ENCODE measurements around the gene ARHGEF1. TPM values are rescaled to one million over a fixed set of nuclear protein-coding genes. Genes with fewer than 3 reads are reported as not detected.
"Not testable (repeated sequence)": the region's sequence is repeated elsewhere in the genome, so short reads cannot be mapped to it uniquely, and the experiment has no call there.

The ARHGEF1 gene
- total and polyA plus RNA-seq, 2 donors (not counting 1 experiment from before 2014, with no cell fraction given), result 646 to 886 TPM

DNA sequence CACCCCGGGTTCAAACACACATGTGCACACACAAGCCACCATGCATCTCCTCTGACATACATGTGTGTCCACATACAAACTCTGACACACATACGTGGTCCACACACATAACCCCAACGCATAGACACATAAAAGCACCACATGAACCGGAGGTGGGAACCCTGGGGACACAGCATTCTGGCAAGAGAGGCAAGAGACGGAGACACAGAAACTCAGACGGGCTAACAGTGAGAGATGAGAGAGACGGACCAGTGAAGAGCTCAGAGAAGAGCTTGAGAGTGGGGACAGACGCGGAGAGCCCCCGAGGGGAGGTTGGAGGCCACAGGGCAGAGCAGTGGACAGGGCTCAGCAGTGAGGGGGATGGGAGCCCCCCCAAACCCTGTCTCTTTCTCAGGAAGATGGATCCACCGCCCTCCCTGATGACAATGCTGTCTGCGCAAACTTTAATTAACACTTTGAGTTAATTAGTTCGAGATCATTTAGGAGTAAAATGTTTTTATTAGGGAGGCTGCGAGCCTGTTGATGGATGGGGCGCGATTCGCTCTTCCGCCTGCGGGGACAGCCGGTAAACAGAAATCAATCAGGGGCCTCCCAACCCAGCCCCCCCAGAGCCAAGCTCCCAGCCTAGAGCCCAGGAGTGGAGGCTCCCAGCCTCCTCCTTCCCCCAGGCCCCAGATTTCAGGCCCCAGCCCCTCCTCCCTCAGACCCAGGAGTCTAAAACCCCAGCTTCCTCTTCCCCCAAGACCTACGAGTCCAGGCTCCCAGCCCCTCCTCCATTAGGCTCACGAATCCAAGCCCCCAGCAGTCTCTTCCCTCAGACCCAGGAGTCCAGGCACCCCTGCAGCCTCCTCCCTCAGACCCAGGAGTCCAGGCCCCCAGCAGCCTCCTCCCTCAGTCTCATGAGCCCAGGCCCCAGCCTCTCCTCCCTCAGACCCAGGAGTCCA lies 54.8 kb downstream of the ARHGEF1 start:
- H3K4me1 Mint-ChIP-seq, result peaks cover 54% of the 10 kb centered on the region

DNA sequence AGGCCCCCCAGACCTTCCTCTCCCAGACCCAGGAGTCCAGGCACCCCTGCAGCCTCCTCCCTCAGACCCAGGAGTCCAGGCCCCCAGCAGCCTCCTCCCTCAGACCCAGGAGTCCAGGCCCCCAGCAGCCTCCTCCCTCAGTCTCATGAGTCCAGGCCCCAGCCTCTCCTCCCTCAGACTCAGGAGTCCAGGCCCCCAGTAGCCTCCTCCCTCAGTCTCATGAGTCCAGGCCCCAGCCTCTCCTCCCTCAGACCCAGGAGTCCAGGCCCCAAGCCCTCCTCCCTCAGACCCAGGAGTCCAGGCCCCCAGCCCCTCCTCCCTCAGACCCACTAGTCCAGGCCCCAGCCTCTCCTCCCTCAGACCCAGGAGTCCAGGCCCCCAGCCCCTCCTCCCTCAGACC lies 56.2 kb downstream of the ARHGEF1 start:
- Mint-ChIP-seq H3K27ac (peak overlapping the region; percentile 32), H3K4me1 (peaks cover 56% of the 10 kb centered on the region)
- H3K27me3 Mint-ChIP-seq; DNase-seq; H3K36me3 ChIP-seq (replicated peaks in 1 of 2; ENCODE audit: control extremely low read depth in 1 of 2, control insufficient read depth in 1 of 2, extremely low read depth in 1 of 2, insufficient read depth in 2 of 2, low read length in 1 of 2); H3K27me3 ChIP-seq (replicated peaks in 1 of 4; ENCODE audit: control extremely low read depth in 1 of 4, control insufficient read depth in 3 of 4, insufficient read depth in 4 of 4, low read length in 3 of 4); ATAC-seq (ENCODE audit: low read depth); H3K9me3 Mint-ChIP-seq (ENCODE audit: insufficient read depth); intact Hi-C loops (cut with micrococcal nuclease); H3K9ac ChIP-seq (ENCODE audit: low read length); H3K4me3 ChIP-seq (ENCODE audit: control extremely low read depth in 1 of 5, extremely low read depth in 1 of 5, insufficient read depth in 1 of 5, low read depth in 2 of 5, low read length in 4 of 5); H3K4me3 Mint-ChIP-seq; H3K9me3 ChIP-seq (ENCODE audit: control extremely low read depth in 1 of 3, control insufficient read depth in 2 of 3, insufficient read depth in 1 of 3, low read length in 2 of 3); H4K20me1 ChIP-seq (ENCODE audit: control insufficient read depth, insufficient read depth, low read length, poor library complexity, severe bottlenecking); H2AFZ ChIP-seq (ENCODE audit: insufficient read depth, low read depth, low read length, poor library complexity, severe bottlenecking): not testable (repeated sequence)
- Histone ChIP-seq H3K79me2 (ENCODE audit: control insufficient read depth, insufficient read depth, low read length) (peaks cover 11% of the 10 kb centered on the region), H3K4me2 (replicated peaks; ENCODE audit: low read depth, low read length, poor library complexity, severe bottlenecking) (peak overlapping the region; percentile 100), H3K27ac (ENCODE audit: low read length in 2 of 2) (peak overlapping the region in 1 of 2 donors; percentile 91), H3K4me1 (ENCODE audit: control insufficient read depth in 2 of 2, insufficient read depth in 2 of 2, low read length in 2 of 2) (peaks cover 47 to 73% of the 10 kb centered on the region in 2 donors)
- POLR2A ChIA-PET, result interaction anchor here (0.6 to 2.3 kb wide), 2 partner anchors 58 to 66 kb away, joined by 8 read pairs; no protein-coding TSS in a partner anchor
- CTCF ChIA-PET, result interaction anchor here (1.3 kb wide), 1 partner anchor 79 kb away, joined by 9 read pairs; the partner anchor contains the start of gene RPS19

More for the DNA sequence above, 54.8 kb downstream of the ARHGEF1 start:
- Histone ChIP-seq H3K27ac (ENCODE audit: low read length in 2 of 2) (peak overlapping the region in 1 of 2 donors; percentile 13), H3K4me3 (ENCODE audit: control extremely low read depth in 1 of 5, extremely low read depth in 1 of 5, insufficient read depth in 1 of 5, low read depth in 2 of 5, low read length in 4 of 5) (no peak overlapping the region), H3K27me3 (replicated peaks in 1 of 4; ENCODE audit: control extremely low read depth in 1 of 4, control insufficient read depth in 3 of 4, insufficient read depth in 4 of 4, low read length in 3 of 4) (no peaks in the 10 kb centered on the region), H3K36me3 (replicated peaks in 1 of 2; ENCODE audit: control extremely low read depth in 1 of 2, control insufficient read depth in 1 of 2, extremely low read depth in 1 of 2, insufficient read depth in 2 of 2, low read length in 1 of 2) (no peaks in the 10 kb centered on the region), H3K4me2 (replicated peaks; ENCODE audit: low read depth, low read length, poor library complexity, severe bottlenecking) (no peak overlapping the region), H4K20me1 (ENCODE audit: control insufficient read depth, insufficient read depth, low read length, poor library complexity, severe bottlenecking) (no peaks in the 10 kb centered on the region), H2AFZ (ENCODE audit: insufficient read depth, low read depth, low read length, poor library complexity, severe bottlenecking) (no peak overlapping the region), H3K4me1 (ENCODE audit: control insufficient read depth in 2 of 2, insufficient read depth in 2 of 2, low read length in 2 of 2) (peaks cover 40 to 68% of the 10 kb centered on the region in 2 donors), H3K9me3 (ENCODE audit: control extremely low read depth in 1 of 3, control insufficient read depth in 2 of 3, insufficient read depth in 1 of 3, low read length in 2 of 3) (no peaks in the 10 kb centered on the region), H3K9ac (ENCODE audit: low read length) (no peak overlapping the region), H3K79me2 (ENCODE audit: control insufficient read depth, insufficient read depth, low read length) (peaks cover 11% of the 10 kb centered on the region)
- Mint-ChIP-seq H3K27me3 (no peaks in the 10 kb centered on the region), H3K4me3 (peak overlapping the region; percentile 23), H3K9me3 (ENCODE audit: insufficient read depth) (no peaks in the 10 kb centered on the region), H3K27ac (peak overlapping the region; percentile 83)
- POLR2A ChIA-PET, result interaction anchor here (0.6 to 1.9 kb wide), 6 partner anchors 8 to 78 kb away, joined by 3 to 14 read pairs (median 8); partner anchors contain the start of gene ARHGEF1
- DNase-seq (no peak), ATAC-seq (ENCODE audit: low read depth) (no peak)
- CTCF ChIA-PET, result interaction anchor here (1.1 to 2.3 kb wide), 8 partner anchors 8 to 78 kb away, joined by 3 to 24 read pairs (median 6); partner anchors contain the start of gene RPS19
- intact Hi-C loops (cut with micrococcal nuclease), result no loop called here
- TF ChIP-seq, protein P1, sequence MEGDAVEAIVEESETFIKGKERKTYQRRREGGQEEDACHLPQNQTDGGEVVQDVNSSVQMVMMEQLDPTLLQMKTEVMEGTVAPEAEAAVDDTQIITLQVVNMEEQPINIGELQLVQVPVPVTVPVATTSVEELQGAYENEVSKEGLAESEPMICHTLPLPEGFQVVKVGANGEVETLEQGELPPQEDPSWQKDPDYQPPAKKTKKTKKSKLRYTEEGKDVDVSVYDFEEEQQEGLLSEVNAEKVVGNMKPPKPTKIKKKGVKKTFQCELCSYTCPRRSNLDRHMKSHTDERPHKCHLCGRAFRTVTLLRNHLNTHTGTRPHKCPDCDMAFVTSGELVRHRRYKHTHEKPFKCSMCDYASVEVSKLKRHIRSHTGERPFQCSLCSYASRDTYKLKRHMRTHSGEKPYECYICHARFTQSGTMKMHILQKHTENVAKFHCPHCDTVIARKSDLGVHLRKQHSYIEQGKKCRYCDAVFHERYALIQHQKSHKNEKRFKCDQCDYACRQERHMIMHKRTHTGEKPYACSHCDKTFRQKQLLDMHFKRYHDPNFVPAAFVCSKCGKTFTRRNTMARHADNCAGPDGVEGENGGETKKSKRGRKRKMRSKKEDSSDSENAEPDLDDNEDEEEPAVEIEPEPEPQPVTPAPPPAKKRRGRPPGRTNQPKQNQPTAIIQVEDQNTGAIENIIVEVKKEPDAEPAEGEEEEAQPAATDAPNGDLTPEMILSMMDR (IDR thresholded peaks at IDR 0.05), result no peak
- no peak for TF ChIP-seq EZH2 (IDR thresholded peaks at IDR 0.05; ENCODE audit: borderline replicate concordance, insufficient read depth, low read depth, low read length, poor library complexity, severe bottlenecking)
- 56% methylated on average over 12 of the region's 22 CpGs for WGBS (ENCODE audit: insufficient coverage)
